Sigmoid colon (tissue), 7 donors: ENCODE results near the gene TSPAN9. TPM values are rescaled to one million over a fixed set of nuclear protein-coding genes. Genes with fewer than 3 reads are reported as not detected.

Experiments
- DNase-seq: peaks from one replicate; pipeline ENCODE4 v3.0.0-alpha.2; 2019
- H3K27ac ChIP-seq, 4 donors: fragments of 200-600 bp; sonication (generic); one replicate each; pipeline ENCODE4 v1.5.1; 2016 to 2019; ENCODE audit warnings: mild to moderate bottlenecking in 1 of 4
- H3K27me3 ChIP-seq, 3 donors: fragments of 200-600 bp; sonication (generic); one replicate each; pipeline ENCODE4 v1.5.1; 2019; ENCODE audit warnings: mild to moderate bottlenecking in 1 of 3
- H3K36me3 ChIP-seq, 4 donors: fragments of 200-600 bp; sonication (generic); one replicate each; pipeline ENCODE4 v1.5.1; 2016 to 2019
- H3K4me1 ChIP-seq, 4 donors: fragments of 200-600 bp; sonication (generic); one replicate each; pipeline ENCODE4 v1.5.1; 2017 to 2019
- H3K4me3 ChIP-seq, 4 donors: fragments of 200-600 bp; sonication (generic); one replicate each; pipeline ENCODE4 v1.5.1; 2017 to 2019; ENCODE audit warnings: mild to moderate bottlenecking in 2 of 4, moderate library complexity in 1 of 4
- H3K9me3 ChIP-seq, 4 donors: fragments of 200-600 bp in 3 of 4; sonication (generic) in 3 of 4; one replicate each; pipeline versions ENCODE4 v1.5.1 to v1.6.1; 2013 to 2019
- CTCF ChIP-seq, 4 experiments: fragments of 450-650 bp in 3 of 4; fragments of 200-600 bp in 1 of 4; IDR thresholded peaks; one replicate each; pipeline ENCODE4 v1.5.1; 2016 to 2019; ENCODE audit warnings: antibody characterized with exemption in 4 of 4, mild to moderate bottlenecking in 3 of 4, moderate library complexity in 2 of 4
- EP300 ChIP-seq, 4 donors: sonication (generic); formaldehyde crosslinking; IDR thresholded peaks; one replicate each; pipeline ENCODE4 v1.6.1; 2017; ENCODE audit warnings: antibody characterized with exemption in 4 of 4
- POLR2A ChIP-seq, 2 donors: fragments of 450-650 bp; IDR thresholded peaks; one replicate each; pipeline ENCODE4 v1.6.1; 2016; ENCODE audit warnings: antibody characterized with exemption in 2 of 2, mild to moderate bottlenecking in 2 of 2, moderate library complexity in 2 of 2
- POLR2AphosphoS5 ChIP-seq, 4 donors: sonication (generic); formaldehyde crosslinking; IDR thresholded peaks; one replicate each; pipeline ENCODE4 v1.6.1; 2017; ENCODE audit warnings: antibody characterized with exemption in 4 of 4
- WGBS, 2 donors: extraction: QIAGEN DNeasy Blood & Tissue Kit; methylation state at CpG; one replicate each; pipeline ENCODE4 v1.1.7; 2013; 5-methylcytosine and 5-hydroxymethylcytosine counted together
- intact Hi-C: fragments of 100-400 bp; cut with DNase I; formaldehyde crosslinking; loops from one replicate; pipeline ENCODE4 v1.15.1; 2023
- polyA plus RNA-seq, 3 donors: library from polyadenylated mRNA; stranded (reverse); fragments of 200-250 nt; gene quantifications; one replicate each; pipeline ENCODE4 v1.2.3, GENCODE V29; 2013
- total RNA-seq, 4 donors: library from RNA; depleted of rRNA; stranded (reverse); fragments of >200 nt; gene quantifications; one replicate each; pipeline ENCODE4 v1.1.0, GENCODE V29; 2016
- donor health status: healthy with polysubstance abuse.
- donor health status: Bipolar disorder and iron deficiency.
- donor health status: healthy.

TSPAN9 gene
- total and polyA plus RNA-seq, 7 donors, result 0.92 to 28.0 (median 18.2) TPM

- Histone ChIP-seq H3K27ac (no peak overlapping the region), H3K9me3 (no peaks in the 10 kb centered on the region), H3K4me3 (no peak overlapping the region), H3K4me1 (peaks cover 0 to 6% (median 0%) of the 10 kb centered on the region in 4 donors), H3K27me3 (no peaks in the 10 kb centered on the region), H3K36me3 (peaks cover 0 to 31% (median 5%) of the 10 kb centered on the region in 4 donors)
- no peak for DNase-seq
- WGBS, 2 donors, result 74 to 75% methylated on average over 8 of the region's 8 CpGs
- intact Hi-C loops, result loop anchor here (5.0 kb wide), 1 partner anchor 78 kb away; no protein-coding TSS in a partner anchor
- no peak for TF ChIP-seq POLR2AphosphoS5 (IDR thresholded peaks at IDR 0.05)
- no peak for TF ChIP-seq POLR2A (IDR thresholded peaks at IDR 0.05)
- TF ChIP-seq EP300 (IDR thresholded peaks at IDR 0.05), result no peak
- TF ChIP-seq CTCF (IDR thresholded peaks at IDR 0.05), result no peak
Measured at GRCh38 chr12:3279832-3280231, 202.7 kb downstream of the TSPAN9 start.

- TF ChIP-seq CTCF (IDR thresholded peaks at IDR 0.05), result no peak
- TF ChIP-seq EP300 (IDR thresholded peaks at IDR 0.05), result no peak
- no peak for TF ChIP-seq POLR2A (IDR thresholded peaks at IDR 0.05)
- no peak for TF ChIP-seq POLR2AphosphoS5 (IDR thresholded peaks at IDR 0.05)
- DNase-seq, result no peak
- intact Hi-C loops, result no loop called here
- Histone ChIP-seq H3K36me3 (peaks cover 0 to 37% (median 5%) of the 10 kb centered on the region in 4 donors), H3K4me3 (no peak overlapping the region), H3K27me3 (no peaks in the 10 kb centered on the region), H3K9me3 (no peaks in the 10 kb centered on the region), H3K27ac (no peak overlapping the region), H3K4me1 (no peaks in the 10 kb centered on the region)
- WGBS, 2 donors, result 94 to 96% methylated on average over 14 of the region's 14 CpGs
Measured at GRCh38 chr12:3280967-3281366, 203.8 kb downstream of the TSPAN9 start.

GRCh38 chr12:3281588-3282383 is 204.6 kb downstream of the TSPAN9 start:
- H3K4me3 ChIP-seq, result no peak overlapping the region
- TF ChIP-seq POLR2A (IDR thresholded peaks at IDR 0.05), result no peak
- TF ChIP-seq EP300 (IDR thresholded peaks at IDR 0.05), result no peak
- no peak for TF ChIP-seq POLR2AphosphoS5 (IDR thresholded peaks at IDR 0.05)
- TF ChIP-seq CTCF (IDR thresholded peaks at IDR 0.05), result no peak
- no peak overlapping the region for H3K27ac ChIP-seq
- no peaks in the 10 kb centered on the region for H3K4me1 ChIP-seq
- peaks cover 0 to 37% (median 5%) of the 10 kb centered on the region in 4 donors for H3K36me3 ChIP-seq
- no peaks in the 10 kb centered on the region for H3K27me3 ChIP-seq
- intact Hi-C loops, result no loop called here
- DNase-seq, result no peak
- 80 to 84% methylated on average over 23 of the region's 23 CpGs for WGBS, 2 donors
- H3K9me3 ChIP-seq, result no peaks in the 10 kb centered on the region

GRCh38 chr12:3282384-3282670 is 205.1 kb downstream of the TSPAN9 start:
- peaks cover 0 to 37% (median 5%) of the 10 kb centered on the region in 4 donors for H3K36me3 ChIP-seq
- no peak overlapping the region for H3K27ac ChIP-seq
- no peaks in the 10 kb centered on the region for H3K4me1 ChIP-seq
- DNase-seq, result no peak
- TF ChIP-seq EP300 (IDR thresholded peaks at IDR 0.05) (no peak), CTCF (IDR thresholded peaks at IDR 0.05) (no peak), POLR2AphosphoS5 (IDR thresholded peaks at IDR 0.05) (no peak), POLR2A (IDR thresholded peaks at IDR 0.05) (no peak)
- H3K4me3 ChIP-seq, result no peak overlapping the region
- no peaks in the 10 kb centered on the region for H3K9me3 ChIP-seq
- H3K27me3 ChIP-seq, result no peaks in the 10 kb centered on the region
- intact Hi-C loops, result no loop called here
- 94% methylated on average over 8 of the region's 8 CpGs for WGBS, 2 donors
